ENCODE results near the gene IL36A. TPM values are rescaled to one million over a fixed set of nuclear protein-coding genes. Genes with fewer than 3 reads are reported as not detected.

Gene IL36A
- total RNA-seq, 3 donors from 2014 or later (not counting 1 experiment from before 2014, with no cell fraction given): not detected

DNA sequence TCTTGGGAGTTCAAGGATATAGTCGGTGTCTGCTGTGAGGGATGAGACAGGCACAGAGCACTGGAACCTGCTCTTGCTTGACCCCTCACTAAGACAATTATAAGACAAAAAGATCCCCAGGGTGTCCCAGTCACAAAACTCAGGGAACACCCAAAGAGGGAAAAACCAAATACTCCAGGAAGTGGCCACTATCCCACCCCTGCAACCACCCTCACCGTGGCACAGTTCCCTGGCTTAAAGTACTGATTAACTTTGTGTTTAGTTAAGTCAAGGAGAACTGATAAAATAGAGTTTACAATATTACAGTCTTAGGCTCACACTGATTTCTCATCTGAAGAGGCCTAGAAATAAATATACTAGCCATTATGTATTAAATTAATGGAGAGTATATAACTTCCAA lies 33.9 kb downstream of the IL36A start:
- H3K27me3 Mint-ChIP-seq (ENCODE audit: low read depth in 2 of 2): peaks cover 16 to 51% of the 10 kb centered on the region in 2 donors
- Histone ChIP-seq H3K4me1 (ENCODE audit: control insufficient read depth, insufficient read depth, low read length) (no peaks in the 10 kb centered on the region), H3K9me3 (ENCODE audit: control insufficient read depth, insufficient read depth, low read length) (no peaks in the 10 kb centered on the region), H3K27me3 (ENCODE audit: control insufficient read depth, insufficient read depth, low read length) (peaks cover 2% of the 10 kb centered on the region), H3K4me3 (ENCODE audit: low read length) (no peak overlapping the region), H3K36me3 (ENCODE audit: control insufficient read depth, insufficient read depth, low read length) (no peaks in the 10 kb centered on the region), H3K27ac (ENCODE audit: low read length) (no peak overlapping the region)
- no peak overlapping the region for H3K4me3 Mint-ChIP-seq
- no peak overlapping the region for H3K27ac Mint-ChIP-seq
- intact Hi-C loops (cut with micrococcal nuclease): no loop called here
- no peak for ATAC-seq
- no peaks in the 10 kb centered on the region for H3K9me3 Mint-ChIP-seq
- 100% methylated on average over 1 of the region's 2 CpGs for WGBS (ENCODE audit: insufficient coverage)
- H3K36me3 Mint-ChIP-seq: no peaks in the 10 kb centered on the region
- no peak for DNase-seq
- no peaks in the 10 kb centered on the region for H3K4me1 Mint-ChIP-seq
- TF ChIP-seq, protein P1, sequence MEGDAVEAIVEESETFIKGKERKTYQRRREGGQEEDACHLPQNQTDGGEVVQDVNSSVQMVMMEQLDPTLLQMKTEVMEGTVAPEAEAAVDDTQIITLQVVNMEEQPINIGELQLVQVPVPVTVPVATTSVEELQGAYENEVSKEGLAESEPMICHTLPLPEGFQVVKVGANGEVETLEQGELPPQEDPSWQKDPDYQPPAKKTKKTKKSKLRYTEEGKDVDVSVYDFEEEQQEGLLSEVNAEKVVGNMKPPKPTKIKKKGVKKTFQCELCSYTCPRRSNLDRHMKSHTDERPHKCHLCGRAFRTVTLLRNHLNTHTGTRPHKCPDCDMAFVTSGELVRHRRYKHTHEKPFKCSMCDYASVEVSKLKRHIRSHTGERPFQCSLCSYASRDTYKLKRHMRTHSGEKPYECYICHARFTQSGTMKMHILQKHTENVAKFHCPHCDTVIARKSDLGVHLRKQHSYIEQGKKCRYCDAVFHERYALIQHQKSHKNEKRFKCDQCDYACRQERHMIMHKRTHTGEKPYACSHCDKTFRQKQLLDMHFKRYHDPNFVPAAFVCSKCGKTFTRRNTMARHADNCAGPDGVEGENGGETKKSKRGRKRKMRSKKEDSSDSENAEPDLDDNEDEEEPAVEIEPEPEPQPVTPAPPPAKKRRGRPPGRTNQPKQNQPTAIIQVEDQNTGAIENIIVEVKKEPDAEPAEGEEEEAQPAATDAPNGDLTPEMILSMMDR (IDR thresholded peaks at IDR 0.05): no peak

DNA sequence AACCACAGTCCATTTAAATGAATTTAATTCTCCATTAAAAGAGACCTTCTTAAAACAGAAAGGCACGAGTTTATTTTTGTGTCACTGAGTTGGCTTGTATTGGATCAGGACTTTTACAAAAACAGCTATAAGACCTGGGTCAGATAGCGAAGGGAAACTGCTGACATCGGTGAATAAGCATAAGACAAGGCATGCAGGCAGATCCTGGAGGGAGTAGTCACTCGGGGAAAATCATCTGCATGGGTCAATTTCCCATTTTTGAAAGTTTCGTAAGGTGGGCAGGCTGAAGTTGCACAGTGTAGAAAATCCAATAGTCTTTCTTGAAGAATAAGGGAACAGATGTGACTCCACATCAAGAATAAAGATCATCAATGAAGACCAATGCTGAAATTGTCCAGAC lies 34.5 kb downstream of the IL36A start:
- no peaks in the 10 kb centered on the region for H3K9me3 Mint-ChIP-seq
- TF ChIP-seq, protein P1 (IDR thresholded peaks at IDR 0.05): no peak
- H3K27ac Mint-ChIP-seq: no peak overlapping the region
- H3K36me3 Mint-ChIP-seq: no peaks in the 10 kb centered on the region
- H3K4me1 Mint-ChIP-seq: no peaks in the 10 kb centered on the region
- WGBS (ENCODE audit: insufficient coverage): 50% methylated on average over 5 of the region's 5 CpGs
- ATAC-seq (no peak), DNase-seq (no peak)
- peaks cover 4% of the 10 kb centered on the region for H3K27me3 ChIP-seq (ENCODE audit: control insufficient read depth, insufficient read depth, low read length)
- intact Hi-C loops (cut with micrococcal nuclease): no loop called here
- no peak overlapping the region for H3K4me3 ChIP-seq (ENCODE audit: low read length)
- H3K4me3 Mint-ChIP-seq: no peak overlapping the region
- H3K27ac ChIP-seq (ENCODE audit: low read length): no peak overlapping the region
- H3K27me3 Mint-ChIP-seq (ENCODE audit: low read depth in 2 of 2): peaks cover 13 to 45% of the 10 kb centered on the region in 2 donors
- H3K4me1 ChIP-seq (ENCODE audit: control insufficient read depth, insufficient read depth, low read length): no peaks in the 10 kb centered on the region
- H3K36me3 ChIP-seq (ENCODE audit: control insufficient read depth, insufficient read depth, low read length): no peaks in the 10 kb centered on the region
- H3K9me3 ChIP-seq (ENCODE audit: control insufficient read depth, insufficient read depth, low read length): no peaks in the 10 kb centered on the region

DNA sequence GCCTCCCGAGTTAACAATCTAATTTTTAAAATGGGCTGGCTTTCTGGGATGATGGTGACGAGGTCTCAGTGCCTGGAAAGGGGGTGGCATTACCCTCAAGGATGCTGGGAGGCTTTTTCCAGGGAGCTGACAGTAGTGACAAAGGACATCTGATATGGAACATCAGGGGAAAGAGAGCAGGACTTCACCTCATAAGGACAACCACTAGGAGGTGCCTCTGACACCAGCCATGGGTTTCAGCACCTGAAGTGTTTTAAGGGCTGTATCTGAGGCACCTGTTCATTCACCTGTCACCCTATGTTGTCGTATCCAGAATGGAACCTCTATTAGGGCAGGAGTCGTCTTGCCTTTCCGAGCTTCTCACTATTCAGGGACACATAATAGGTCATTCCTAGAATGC lies 36.6 kb downstream of the IL36A start:
- 76% methylated on average over 5 of the region's 5 CpGs for WGBS (ENCODE audit: insufficient coverage)
- Histone ChIP-seq H3K4me3 (ENCODE audit: low read length) (no peak overlapping the region), H3K9me3 (ENCODE audit: control insufficient read depth, insufficient read depth, low read length) (no peaks in the 10 kb centered on the region), H3K4me1 (ENCODE audit: control insufficient read depth, insufficient read depth, low read length) (no peaks in the 10 kb centered on the region), H3K27ac (ENCODE audit: low read length) (no peak overlapping the region), H3K27me3 (ENCODE audit: control insufficient read depth, insufficient read depth, low read length) (peaks cover 4% of the 10 kb centered on the region), H3K36me3 (ENCODE audit: control insufficient read depth, insufficient read depth, low read length) (no peaks in the 10 kb centered on the region)
- Mint-ChIP-seq H3K4me1 (no peaks in the 10 kb centered on the region), H3K9me3 (no peaks in the 10 kb centered on the region), H3K36me3 (no peaks in the 10 kb centered on the region), H3K27ac (no peak overlapping the region), H3K27me3 (ENCODE audit: low read depth in 2 of 2) (peaks cover 11 to 43% of the 10 kb centered on the region in 2 donors), H3K4me3 (no peak overlapping the region)
- ATAC-seq: no peak
- intact Hi-C loops (cut with micrococcal nuclease): no loop called here
- peak in 1 of 2 donors; percentile 8 for DNase-seq
- TF ChIP-seq, protein P1 (IDR thresholded peaks at IDR 0.05): no peak

DNA sequence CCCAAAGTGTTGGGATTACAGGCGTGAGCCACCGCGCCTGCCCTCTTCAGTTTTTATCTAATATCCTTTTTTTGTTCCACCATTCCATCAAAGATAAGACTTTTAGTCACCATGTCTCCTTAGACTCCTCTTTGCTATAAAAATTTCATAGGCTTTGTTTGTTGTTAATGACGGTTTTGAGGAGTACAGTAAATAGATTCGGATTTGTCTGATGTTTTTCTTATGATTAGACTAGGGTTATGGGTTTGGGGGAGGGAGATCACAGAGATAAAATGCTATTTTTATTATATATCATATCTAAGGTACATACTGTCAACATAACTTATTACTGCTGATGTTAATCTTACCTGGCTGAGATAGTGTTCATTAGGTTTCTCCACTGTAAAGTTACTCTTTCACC lies 41.2 kb downstream of the IL36A start:
- H3K4me3 ChIP-seq (ENCODE audit: low read length): no peak overlapping the region
- H3K4me1 ChIP-seq (ENCODE audit: control insufficient read depth, insufficient read depth, low read length): no peaks in the 10 kb centered on the region
- WGBS (ENCODE audit: insufficient coverage): 98% methylated on average over 4 of the region's 5 CpGs
- no peak overlapping the region for H3K27ac ChIP-seq (ENCODE audit: low read length)
- intact Hi-C loops (cut with micrococcal nuclease): no loop called here
- peaks cover 4% of the 10 kb centered on the region for H3K27me3 ChIP-seq (ENCODE audit: control insufficient read depth, insufficient read depth, low read length)
- ATAC-seq: no peak
- H3K9me3 Mint-ChIP-seq: no peaks in the 10 kb centered on the region
- H3K27ac Mint-ChIP-seq: no peak overlapping the region
- peaks cover 12 to 27% of the 10 kb centered on the region in 2 donors for H3K27me3 Mint-ChIP-seq (ENCODE audit: low read depth in 2 of 2)
- peaks cover 4% of the 10 kb centered on the region for H3K9me3 ChIP-seq (ENCODE audit: control insufficient read depth, insufficient read depth, low read length)
- no peak overlapping the region for H3K4me3 Mint-ChIP-seq
- H3K36me3 ChIP-seq (ENCODE audit: control insufficient read depth, insufficient read depth, low read length): no peaks in the 10 kb centered on the region
- TF ChIP-seq, protein P1 (IDR thresholded peaks at IDR 0.05): no peak
- DNase-seq: no peak
- H3K36me3 Mint-ChIP-seq: no peaks in the 10 kb centered on the region
- no peaks in the 10 kb centered on the region for H3K4me1 Mint-ChIP-seq
